GM21619 (cell line): ENCODE data around the gene ZNF213.

Source experiments
- ATAC-seq: cut with Tn5 transposase; IDR thresholded peaks from one replicate; pipeline ENCODE4 v1.9.1; 2021; ENCODE audit not compliant: unreplicated experiment

The ZNF213 gene

GRCh38 chr16:3190949-3191353 lies 56.1 kb downstream of the ZNF213 start:
- no peak for ATAC-seq
